ENCODE measurements around the gene EGR2.

The EGR2 gene

DNA sequence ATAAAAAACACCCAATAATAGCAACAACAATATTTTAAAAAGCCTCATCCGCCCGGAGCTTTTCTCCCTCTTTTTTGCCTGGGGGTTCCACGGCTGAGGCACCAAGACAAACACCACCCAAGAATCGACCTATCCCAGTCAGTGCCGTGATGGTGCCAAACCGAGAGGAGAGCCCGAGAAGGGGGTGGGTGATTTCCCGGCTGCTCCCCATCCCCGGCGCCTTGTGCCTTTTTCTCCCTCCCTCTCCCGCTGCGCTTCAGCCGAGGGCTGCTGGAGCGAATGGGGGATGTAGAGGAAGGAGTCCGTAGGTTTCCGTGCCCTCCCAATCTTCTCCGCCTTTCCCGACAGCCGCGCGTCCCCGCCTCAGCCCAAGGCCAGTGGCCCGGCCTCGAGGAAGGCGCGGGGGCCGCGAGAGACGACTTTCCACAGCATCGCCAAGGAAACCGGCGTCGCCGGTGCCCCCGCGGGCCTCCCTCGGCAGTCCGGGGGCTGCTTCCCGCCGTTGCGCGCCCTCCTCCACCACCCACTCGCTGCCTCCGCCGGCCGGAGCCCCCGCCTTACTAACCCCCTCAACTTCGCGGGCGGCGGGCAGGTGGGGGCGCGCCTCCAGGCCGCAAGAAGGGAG is 1.3 kb downstream of the EGR2 start:
- H3K36me3 ChIP-seq (ENCODE audit: insufficient read depth, low read length), result peaks cover 4% of the 10 kb centered on the region; the same call in 1 of the 2 replicates
- ATAC-seq (ENCODE audit: insufficient read depth, low read depth), result no peak
- no peaks in the 10 kb centered on the region for H3K9me3 ChIP-seq (ENCODE audit: insufficient read depth, low read length, severe bottlenecking)
- H3K27ac ChIP-seq (ENCODE audit: low read length), result no peak overlapping the region
- DNase-seq, result no peak
- H3K79me2 ChIP-seq (ENCODE audit: insufficient read depth, low read length), result no peaks in the 10 kb centered on the region
- no peak overlapping the region for H3K9ac ChIP-seq (ENCODE audit: low read depth, low read length)
- peaks cover 25% of the 10 kb centered on the region for H3K4me1 ChIP-seq (ENCODE audit: insufficient read depth, low read length)
- H3K27me3 ChIP-seq (ENCODE audit: insufficient read depth, low read length, poor library complexity), result no peaks in the 10 kb centered on the region
- H3K4me3 ChIP-seq (ENCODE audit: low read depth in 1 of 2, low read length in 2 of 2), result no peak overlapping the region
- H4K20me1 ChIP-seq (ENCODE audit: insufficient read depth, low read length), result peaks cover 5% of the 10 kb centered on the region; the same call in 1 of the 2 replicates
- no peak overlapping the region for H2AFZ ChIP-seq (ENCODE audit: low read depth, low read length)
- no peak overlapping the region; the same call in 1 of the 2 replicates for H3K4me2 ChIP-seq (ENCODE audit: insufficient read depth, low read length)
- TF ChIP-seq CTCF (IDR thresholded peaks at IDR 0.05; ENCODE audit: borderline replicate concordance, extremely low read depth, low read length, poor library complexity, severe bottlenecking), result no peak
- TF ChIP-seq EZH2 (IDR thresholded peaks at IDR 0.05; ENCODE audit: borderline replicate concordance, low read depth, low read length, severe bottlenecking), result no peak

- Histone ChIP-seq H3K4me3 (ENCODE audit: low read depth in 1 of 2, low read length in 2 of 2) (no peak overlapping the region), H3K79me2 (ENCODE audit: insufficient read depth, low read length) (0 out of 2 replicates have a peak, but pooled peaks cover 2% of the 10 kb centered on the region), H3K27me3 (ENCODE audit: insufficient read depth, low read length, poor library complexity) (no peaks in the 10 kb centered on the region), H4K20me1 (ENCODE audit: insufficient read depth, low read length) (peaks cover 7% of the 10 kb centered on the region; the same call in 1 of the 2 replicates), H2AFZ (ENCODE audit: low read depth, low read length) (no peak overlapping the region), H3K9me3 (ENCODE audit: insufficient read depth, low read length, severe bottlenecking) (no peaks in the 10 kb centered on the region), H3K36me3 (ENCODE audit: insufficient read depth, low read length) (peaks cover 5% of the 10 kb centered on the region; the same call in 1 of the 2 replicates), H3K4me2 (ENCODE audit: insufficient read depth, low read length) (no peak overlapping the region), H3K27ac (ENCODE audit: low read length) (no peak overlapping the region), H3K4me1 (ENCODE audit: insufficient read depth, low read length) (peaks cover 25% of the 10 kb centered on the region), H3K9ac (ENCODE audit: low read depth, low read length) (no peak overlapping the region)
- no peak for TF ChIP-seq EZH2 (IDR thresholded peaks at IDR 0.05; ENCODE audit: borderline replicate concordance, low read depth, low read length, severe bottlenecking)
- no peak for TF ChIP-seq CTCF (IDR thresholded peaks at IDR 0.05; ENCODE audit: borderline replicate concordance, extremely low read depth, low read length, poor library complexity, severe bottlenecking)
- no peak for ATAC-seq (ENCODE audit: insufficient read depth, low read depth)
- DNase-seq, result no peak
Observed at GRCh38 chr10:62813981-62814380, 2.2 kb downstream of the EGR2 start.

DNA sequence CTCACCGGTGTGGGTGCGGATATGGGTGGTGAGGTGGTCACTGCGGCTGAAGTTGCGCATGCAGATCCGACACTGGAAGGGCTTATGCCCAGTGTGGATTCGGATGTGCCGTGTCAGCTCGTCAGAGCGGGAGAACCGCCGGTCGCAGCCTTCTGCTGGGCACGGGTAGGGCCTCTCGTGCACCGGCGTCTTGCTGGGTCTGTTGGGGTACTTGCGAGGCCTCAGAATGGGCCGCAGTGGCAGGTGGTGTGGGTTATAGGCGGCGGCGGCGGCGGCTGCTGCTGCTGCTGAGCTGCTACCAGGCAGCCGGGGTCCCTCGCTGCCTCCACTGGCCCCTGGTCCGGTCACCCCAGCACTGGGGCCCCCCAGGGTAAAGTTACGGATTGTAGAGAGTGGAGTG is 2.7 kb downstream of the EGR2 start:
- H3K4me2 ChIP-seq (ENCODE audit: insufficient read depth, low read length), result no peak overlapping the region
- H3K79me2 ChIP-seq (ENCODE audit: insufficient read depth, low read length), result peaks cover 6% of the 10 kb centered on the region; the same call in 1 of the 2 replicates
- ATAC-seq (ENCODE audit: insufficient read depth, low read depth) (no peak), DNase-seq (no peak)
- no peak overlapping the region for H3K27ac ChIP-seq (ENCODE audit: low read length)
- H3K4me1 ChIP-seq (ENCODE audit: insufficient read depth, low read length), result peaks cover 24% of the 10 kb centered on the region
- H2AFZ ChIP-seq (ENCODE audit: low read depth, low read length), result no peak overlapping the region
- no peak for TF ChIP-seq EZH2 (IDR thresholded peaks at IDR 0.05; ENCODE audit: borderline replicate concordance, low read depth, low read length, severe bottlenecking)
- TF ChIP-seq CTCF (IDR thresholded peaks at IDR 0.05; ENCODE audit: borderline replicate concordance, extremely low read depth, low read length, poor library complexity, severe bottlenecking), result no peak
- peaks cover 12% of the 10 kb centered on the region; the same call in 1 of the 2 replicates for H4K20me1 ChIP-seq (ENCODE audit: insufficient read depth, low read length)
- no peak overlapping the region for H3K4me3 ChIP-seq (ENCODE audit: low read depth in 1 of 2, low read length in 2 of 2)
- H3K9ac ChIP-seq (ENCODE audit: low read depth, low read length), result no peak overlapping the region
- no peaks in the 10 kb centered on the region for H3K27me3 ChIP-seq (ENCODE audit: insufficient read depth, low read length, poor library complexity)
- H3K9me3 ChIP-seq (ENCODE audit: insufficient read depth, low read length, severe bottlenecking), result no peaks in the 10 kb centered on the region
- H3K36me3 ChIP-seq (ENCODE audit: insufficient read depth, low read length), result peaks cover 10% of the 10 kb centered on the region; the same call in 1 of the 2 replicates
